GM10847 (cell line): Measurements from ENCODE around the gene COX6A2.

Source experiments
- POLR2A ChIP-seq: IDR thresholded peaks from 2 replicates; pipeline ENCODE4 v1.6.1; 2011; ENCODE audit not compliant: insufficient read length; ENCODE audit errors: extremely low read depth

Gene COX6A2

DNA sequence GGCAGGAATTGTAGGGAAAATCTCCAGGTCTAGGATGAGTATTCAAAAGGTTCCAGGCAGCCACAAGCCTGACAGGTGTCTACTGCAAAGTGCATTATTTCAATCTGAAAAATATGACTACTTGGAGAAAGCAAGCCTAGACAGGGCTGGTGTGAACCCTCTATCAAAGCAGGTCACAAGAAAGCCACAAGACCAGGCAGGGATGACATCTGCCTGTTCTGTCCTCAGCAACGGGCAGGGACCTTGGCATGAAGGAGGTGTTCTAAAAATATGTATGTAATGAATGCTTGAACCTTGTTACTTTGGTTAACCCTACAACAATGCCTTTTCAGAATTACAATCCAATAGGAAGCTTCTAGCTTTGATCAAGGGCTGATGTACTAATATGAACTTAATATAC lies 1.2 kb upstream of the COX6A2 start:
- TF ChIP-seq POLR2A: no peak

DNA sequence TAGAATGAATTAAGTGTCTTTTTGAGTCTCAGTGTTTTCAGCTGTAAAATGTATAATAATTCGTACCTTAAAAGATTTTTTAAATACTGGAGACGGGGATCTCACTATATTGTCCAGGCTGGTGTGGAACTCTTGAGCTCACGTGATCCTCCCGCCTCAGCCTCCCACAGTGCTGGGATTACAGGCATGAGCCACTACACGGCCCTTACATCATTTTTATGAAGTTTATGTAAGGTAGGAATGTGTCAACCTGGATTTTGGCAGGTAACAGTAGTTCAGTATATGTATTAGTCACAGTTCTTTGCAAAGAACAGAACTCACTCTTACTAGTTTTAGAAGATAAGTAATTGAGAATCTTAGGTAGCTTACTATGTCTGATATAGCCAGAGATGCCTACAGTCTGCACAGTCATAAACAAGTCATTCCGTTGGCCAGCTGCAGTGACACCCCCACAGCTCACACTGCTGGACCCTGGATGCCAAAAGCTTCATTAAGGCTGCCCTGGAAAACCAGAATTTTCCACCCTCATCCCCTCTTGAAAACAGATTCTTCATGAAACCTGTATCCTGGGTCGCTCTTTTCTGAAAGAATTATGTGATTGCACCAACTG lies 583 bp upstream of the COX6A2 start:
- TF ChIP-seq POLR2A: no peak

DNA sequence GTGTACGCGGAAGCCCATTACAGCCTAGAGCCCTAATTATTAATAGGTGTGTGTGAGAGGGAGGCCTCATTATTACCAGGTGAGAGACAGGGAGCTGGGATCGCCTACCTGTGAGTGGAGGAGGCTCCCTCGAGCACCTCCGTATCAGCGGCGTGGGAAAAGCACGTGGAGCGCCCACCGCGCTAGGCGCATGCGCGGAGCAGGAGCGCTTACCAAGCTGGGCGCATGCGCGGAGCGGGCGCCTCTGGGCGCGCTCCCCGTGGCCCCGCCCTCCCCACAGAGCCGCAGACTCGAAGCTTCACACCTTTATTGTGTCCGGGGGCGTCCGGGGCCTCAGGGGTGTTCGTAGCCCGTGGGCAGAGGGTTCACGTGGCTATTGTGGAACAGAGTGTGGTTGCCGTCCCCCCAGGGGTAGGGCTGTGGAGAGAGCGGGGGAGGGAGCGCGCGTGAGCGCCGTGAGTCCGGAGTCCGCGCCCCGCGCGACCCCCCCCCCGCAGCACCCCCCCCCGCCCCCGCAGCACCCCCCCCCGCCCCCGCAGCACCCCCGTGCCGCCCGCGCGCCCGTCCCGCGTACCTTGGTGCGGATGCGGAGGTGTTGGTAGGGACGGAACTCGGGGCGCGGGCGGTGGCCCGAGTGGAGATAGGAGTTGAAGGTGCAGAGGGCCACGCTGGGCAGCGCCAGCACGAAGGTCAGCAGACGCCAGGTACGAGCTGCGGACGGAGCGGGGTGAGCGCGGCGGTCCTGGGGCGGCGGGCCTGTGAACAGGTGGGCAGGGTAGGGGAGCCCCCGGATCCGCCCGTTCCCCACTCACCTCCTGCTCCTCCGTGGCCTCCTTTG lies 500 bp downstream of the COX6A2 start:
- no peak for TF ChIP-seq POLR2A

DNA sequence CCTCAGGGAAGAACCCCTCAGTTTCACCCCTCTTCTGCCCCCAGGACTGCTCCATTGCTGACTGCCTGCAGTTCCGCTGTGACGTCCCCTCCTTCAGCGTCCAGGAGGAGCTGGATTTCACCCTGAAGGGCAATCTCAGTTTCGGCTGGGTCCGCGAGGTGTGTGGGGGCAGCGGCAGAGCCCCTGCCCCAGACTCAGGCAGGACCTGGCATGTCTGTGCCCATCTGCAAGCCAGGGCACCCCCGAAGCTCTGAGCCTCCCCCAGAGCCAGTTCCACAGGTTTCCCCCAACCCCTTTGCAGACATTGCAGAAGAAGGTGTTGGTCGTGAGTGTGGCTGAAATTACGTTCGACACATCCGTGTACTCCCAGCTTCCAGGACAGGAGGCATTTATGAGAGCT lies 4.4 kb downstream of the COX6A2 start:
- TF ChIP-seq POLR2A: no peak

DNA sequence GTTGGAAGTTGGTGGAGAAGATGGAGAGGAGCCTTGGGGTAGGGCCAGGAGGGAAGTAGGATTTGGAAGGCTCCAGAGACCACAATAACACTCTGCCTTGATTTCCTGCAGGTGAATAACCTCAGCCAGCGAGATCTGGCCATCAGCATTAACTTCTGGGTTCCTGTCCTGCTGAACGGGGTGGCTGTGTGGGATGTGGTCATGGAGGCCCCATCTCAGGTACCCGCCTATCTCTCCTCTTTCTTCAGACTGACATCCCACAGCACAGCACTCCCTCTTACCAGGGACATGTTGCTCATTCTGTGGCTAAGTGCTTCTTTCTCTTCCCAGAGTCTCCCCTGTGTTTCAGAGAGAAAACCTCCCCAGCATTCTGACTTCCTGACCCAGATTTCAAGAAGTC lies 4.9 kb downstream of the COX6A2 start:
- TF ChIP-seq POLR2A: no peak

DNA sequence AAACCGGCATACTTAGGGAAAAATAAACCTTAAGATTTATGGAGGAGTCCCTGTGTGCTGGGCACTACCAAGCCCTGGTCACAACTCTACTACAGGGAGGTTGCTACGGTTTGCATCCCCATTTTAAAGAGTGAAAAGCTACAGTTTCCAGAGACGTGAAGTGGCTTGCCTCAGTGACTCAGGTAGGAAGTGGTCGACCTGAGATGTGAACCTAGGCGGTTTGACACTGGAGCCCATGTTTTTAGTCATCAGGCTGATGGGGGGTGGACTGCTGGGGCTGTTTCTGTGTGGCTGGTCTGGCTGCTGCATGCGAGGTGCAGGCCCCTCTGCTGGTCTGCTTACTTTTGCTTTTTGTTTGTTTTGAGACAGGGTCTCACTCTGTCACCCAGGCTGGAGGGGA lies 6.6 kb downstream of the COX6A2 start:
- TF ChIP-seq POLR2A: no peak

DNA sequence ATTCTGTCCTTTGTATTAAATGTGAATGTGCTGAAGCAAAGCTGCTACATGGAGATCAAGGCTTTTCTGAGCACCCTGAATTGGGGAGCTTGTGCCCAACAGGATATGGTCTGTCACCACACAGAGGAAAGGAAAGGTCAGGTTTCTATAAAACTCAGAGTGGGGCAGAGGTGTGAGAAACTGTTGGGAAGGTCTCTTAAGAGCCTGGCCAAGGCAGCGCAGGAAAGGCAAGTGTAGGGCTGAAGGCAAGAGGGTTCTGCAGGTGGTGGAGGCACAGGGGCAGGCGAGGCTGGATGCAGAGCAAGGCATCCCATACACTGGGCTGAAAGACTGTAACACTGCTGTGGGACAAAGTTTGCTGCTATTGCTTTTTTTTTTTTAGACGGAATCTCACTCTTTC lies 8.1 kb downstream of the COX6A2 start:
- TF ChIP-seq POLR2A: no peak

DNA sequence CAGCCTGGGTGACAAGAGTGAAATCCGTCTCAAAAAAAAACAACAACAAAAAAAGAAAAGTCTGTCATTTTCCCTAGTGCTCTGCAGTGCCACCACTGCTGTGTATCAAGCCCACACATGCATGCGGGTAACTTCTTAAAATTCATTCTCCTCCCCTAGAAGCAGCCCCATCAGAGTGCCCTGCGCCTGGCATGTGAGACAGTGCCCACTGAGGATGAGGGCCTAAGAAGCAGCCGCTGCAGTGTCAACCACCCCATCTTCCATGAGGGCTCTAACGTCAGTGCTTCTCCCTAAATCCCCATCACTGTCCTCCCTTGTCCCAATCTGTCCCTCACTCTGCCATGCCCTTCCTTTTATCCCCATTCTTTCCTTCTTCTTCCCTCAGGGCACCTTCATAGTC lies 10.2 kb downstream of the COX6A2 start:
- no peak for TF ChIP-seq POLR2A

DNA sequence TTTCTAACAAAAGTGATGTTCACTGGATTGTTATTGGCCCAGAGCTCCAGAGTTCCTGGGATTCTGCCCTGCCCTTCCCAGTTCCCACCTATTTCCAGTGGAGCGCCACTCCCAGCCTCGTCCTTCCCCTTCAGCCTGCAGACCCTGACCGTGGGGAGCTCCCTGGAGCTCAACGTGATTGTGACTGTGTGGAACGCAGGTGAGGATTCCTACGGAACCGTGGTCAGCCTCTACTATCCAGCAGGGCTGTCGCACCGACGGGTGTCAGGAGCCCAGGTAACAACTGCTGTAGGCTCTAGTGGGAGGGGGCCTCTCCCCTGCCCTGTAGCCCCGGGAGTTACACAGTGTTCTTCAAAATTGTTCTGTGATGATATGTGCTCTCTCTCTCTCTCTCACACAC lies 11.8 kb downstream of the COX6A2 start:
- TF ChIP-seq POLR2A: no peak

DNA sequence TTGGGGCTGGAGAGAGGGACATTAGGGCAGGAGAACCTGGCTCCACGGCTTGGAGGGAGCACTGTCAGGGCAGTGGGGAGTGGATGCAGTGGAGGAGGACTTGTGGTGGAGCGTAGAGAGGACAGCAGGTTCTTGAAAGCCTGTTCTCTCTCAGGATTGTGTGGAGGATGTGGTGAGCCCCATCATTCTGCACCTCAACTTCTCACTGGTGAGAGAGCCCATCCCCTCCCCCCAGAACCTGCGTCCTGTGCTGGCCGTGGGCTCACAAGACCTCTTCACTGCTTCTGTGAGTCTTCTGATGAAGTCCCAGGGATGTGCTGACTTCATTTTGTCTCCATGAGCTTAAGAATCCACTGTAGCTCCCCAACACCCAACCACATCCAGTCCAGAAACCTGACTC lies 13.5 kb downstream of the COX6A2 start:
- no peak for TF ChIP-seq POLR2A

DNA sequence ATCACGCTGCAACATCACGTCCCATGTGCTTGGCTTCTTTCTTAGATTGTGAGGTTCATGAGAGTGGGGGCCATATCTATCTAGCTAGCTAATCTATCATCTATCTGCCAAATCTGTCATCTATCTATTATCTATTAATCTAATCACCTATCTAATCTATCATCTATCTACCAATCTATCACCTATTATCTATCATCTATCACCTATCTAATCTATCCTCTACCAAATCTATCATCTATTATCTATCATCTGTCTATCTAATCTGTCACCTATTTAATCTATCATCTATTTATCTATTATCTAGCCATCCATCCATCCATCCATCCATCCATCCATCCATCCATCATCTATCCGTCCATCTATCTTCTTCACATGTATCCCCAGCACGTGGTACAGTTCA lies 14.2 kb downstream of the COX6A2 start:
- TF ChIP-seq POLR2A: no peak

DNA sequence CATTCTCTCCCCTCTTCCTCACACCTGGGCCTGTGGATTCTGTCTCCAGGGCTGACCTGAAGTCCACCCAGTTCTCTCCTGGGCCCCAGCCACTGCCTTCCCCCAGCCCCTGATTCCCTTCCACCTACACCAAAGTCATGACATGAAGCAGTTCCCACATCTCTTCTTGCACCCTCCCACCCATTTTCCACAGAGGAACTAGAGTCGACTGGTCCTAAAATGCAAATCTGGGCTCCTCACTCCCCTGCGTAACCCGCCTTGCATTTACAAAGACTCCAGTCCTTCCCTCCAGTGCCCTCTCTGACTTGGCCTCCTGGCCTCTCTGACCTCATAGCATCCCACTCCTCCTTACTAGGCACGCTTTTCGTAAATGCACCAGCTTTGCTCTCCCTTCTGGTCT lies 14.8 kb downstream of the COX6A2 start:
- TF ChIP-seq POLR2A: no peak

DNA sequence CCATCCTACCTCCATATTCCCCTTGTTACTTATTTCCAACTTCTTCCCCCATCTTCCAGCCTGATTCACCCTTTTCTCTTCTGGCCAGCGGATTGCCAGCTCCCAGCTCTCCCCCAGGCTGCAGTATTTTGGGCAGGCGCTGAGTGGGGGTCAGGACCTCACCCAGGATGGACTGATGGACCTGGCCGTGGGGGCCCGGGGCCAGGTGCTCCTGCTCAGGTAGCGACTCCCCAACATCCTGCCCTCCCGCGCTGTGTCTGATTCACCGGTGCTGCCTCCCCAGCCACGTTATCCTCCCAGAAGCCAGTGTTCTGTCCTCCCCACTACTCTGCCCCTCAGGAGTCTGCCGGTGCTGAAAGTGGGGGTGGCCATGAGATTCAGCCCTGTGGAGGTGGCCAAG lies 15.4 kb downstream of the COX6A2 start:
- no peak for TF ChIP-seq POLR2A

DNA sequence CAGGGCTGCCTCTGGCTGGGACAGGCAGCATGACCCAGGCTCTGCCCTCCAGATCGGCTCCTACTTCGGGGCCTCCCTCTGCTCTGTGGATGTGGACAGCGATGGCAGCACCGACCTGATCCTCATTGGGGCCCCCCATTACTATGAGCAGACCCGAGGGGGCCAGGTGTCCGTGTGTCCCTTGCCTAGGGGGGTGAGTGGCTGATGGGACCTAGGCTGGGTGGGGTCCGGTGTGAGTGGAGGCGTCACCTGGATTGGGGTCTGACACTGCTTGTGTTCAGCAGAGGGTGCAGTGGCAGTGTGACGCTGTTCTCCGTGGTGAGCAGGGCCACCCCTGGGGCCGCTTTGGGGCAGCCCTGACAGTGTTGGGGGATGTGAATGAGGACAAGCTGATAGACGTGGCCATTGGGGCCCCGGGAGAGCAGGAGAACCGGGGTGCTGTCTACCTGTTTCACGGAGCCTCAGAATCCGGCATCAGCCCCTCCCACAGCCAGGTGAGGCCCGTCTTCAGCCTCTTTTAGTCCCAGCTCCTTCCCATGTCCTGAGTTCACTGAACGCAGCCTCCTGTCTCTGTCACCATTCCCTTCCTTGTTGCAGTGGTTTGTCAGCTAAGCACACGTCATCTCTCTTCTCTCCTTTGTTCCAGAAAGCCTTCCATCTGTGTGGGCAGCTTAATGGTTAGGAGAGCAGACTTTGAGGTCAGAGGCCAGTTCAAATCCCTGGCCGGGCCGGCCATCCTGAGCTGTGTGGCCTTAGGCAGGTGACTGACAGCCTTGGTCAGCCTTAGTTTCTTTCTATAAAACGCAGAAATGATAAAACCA lies 16.9 kb downstream of the COX6A2 start:
- no peak for TF ChIP-seq POLR2A

DNA sequence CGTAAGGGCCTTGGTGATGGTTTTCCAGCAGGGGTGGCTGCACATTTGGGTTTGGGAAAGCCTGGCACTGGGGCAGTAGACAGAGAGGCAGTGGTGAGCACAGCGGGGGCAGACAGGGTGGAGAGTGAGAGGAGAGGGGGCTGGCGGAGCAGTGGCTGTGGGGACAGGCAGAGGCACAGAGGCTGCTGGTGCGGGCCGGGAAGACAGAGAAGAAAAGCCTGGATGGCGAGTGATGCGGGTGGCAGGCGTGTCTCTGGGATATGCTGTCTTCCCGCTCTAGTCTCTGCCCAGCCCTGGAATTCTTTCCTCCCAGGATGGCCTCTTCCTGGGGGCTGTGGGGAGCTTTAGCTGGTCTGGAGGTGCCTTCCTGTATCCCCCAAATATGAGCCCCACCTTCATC lies 18.1 kb downstream of the COX6A2 start:
- TF ChIP-seq POLR2A: no peak

DNA sequence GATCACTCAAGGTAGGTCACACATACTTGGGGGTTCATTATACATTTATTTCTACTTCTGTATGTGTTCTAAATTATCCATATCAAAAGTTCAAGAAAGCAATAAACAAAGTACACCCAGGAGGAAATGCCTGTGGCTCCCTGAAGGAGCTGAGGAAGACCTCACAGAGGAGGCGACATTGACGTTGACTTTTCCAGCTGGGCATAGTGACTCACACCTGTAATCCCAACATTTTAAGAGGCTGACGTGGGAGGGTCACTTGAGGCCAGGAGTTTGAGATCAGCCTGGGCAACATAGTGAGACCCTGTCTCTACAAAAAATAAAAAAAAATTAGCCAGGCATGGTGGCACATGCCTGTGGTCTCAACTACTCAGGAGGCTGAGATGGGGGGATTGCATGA lies 18.7 kb downstream of the COX6A2 start:
- no peak for TF ChIP-seq POLR2A

DNA sequence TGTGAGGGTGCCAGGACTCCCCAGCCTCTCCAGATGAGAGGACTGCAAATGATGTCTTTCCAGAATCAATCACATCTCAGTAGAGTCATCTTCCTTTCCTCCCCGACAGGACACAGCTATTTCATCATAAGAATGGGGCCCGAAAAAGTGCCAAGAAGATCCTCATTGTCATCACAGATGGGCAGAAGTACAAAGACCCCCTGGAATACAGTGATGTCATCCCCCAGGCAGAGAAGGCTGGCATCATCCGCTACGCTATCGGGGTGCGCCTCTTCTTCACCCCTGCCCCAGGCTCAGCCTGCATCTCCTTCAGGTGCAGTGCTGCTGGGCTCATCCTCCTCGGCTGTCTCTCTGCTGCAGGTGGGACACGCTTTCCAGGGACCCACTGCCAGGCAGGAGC lies 20.8 kb downstream of the COX6A2 start:
- no peak for TF ChIP-seq POLR2A
